ENCODE results near the gene ACOT8.

ACOT8 gene

DNA sequence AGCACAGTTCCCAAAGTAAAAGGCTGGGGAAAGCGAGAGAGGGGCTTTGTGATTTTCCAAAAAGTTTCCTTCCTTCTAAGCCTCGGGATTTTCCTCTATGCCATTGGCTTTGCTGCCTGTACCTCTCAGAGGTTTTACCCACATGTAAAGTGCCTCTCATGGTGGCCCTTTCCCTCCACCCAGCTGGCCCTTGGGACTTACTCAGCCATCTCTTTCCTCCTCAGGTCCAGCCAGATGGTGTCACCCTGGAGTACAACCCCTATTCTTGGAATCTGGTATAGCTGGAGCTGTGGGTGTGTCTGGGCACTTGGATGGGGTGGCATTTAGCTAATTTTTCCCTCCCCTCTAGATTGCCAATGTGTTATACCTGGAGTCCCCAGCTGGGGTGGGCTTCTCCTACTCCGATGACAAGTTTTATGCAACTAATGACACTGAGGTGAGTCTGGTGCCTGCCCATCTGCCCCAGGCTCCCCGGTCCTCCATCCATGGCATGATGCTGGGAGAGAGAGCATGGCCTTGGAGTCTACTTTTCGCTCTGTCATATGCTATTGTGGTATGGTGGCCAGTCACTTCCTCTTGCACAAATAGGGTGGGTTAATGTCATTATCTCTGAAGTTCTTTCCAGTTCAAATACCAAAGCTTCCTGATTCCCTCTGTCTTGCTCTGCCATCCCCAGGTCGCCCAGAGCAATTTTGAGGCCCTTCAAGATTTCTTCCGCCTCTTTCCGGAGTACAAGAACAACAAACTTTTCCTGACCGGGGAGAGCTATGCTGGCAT, 35.0 kb upstream of the ACOT8 start:
- H3K27ac ChIP-seq (replicated peaks) = peak overlapping the region; percentile 67
- TF ChIP-seq POLR2AphosphoS5 (IDR thresholded peaks at IDR 0.05; ENCODE audit: low read depth) (no peak), GABPA (IDR thresholded peaks at IDR 0.05; ENCODE audit: low read depth) (no peak), SPI1 (IDR thresholded peaks at IDR 0.05; ENCODE audit: borderline replicate concordance, low read depth) (peak; percentile 72)
- TF ChIP-seq, protein P1, sequence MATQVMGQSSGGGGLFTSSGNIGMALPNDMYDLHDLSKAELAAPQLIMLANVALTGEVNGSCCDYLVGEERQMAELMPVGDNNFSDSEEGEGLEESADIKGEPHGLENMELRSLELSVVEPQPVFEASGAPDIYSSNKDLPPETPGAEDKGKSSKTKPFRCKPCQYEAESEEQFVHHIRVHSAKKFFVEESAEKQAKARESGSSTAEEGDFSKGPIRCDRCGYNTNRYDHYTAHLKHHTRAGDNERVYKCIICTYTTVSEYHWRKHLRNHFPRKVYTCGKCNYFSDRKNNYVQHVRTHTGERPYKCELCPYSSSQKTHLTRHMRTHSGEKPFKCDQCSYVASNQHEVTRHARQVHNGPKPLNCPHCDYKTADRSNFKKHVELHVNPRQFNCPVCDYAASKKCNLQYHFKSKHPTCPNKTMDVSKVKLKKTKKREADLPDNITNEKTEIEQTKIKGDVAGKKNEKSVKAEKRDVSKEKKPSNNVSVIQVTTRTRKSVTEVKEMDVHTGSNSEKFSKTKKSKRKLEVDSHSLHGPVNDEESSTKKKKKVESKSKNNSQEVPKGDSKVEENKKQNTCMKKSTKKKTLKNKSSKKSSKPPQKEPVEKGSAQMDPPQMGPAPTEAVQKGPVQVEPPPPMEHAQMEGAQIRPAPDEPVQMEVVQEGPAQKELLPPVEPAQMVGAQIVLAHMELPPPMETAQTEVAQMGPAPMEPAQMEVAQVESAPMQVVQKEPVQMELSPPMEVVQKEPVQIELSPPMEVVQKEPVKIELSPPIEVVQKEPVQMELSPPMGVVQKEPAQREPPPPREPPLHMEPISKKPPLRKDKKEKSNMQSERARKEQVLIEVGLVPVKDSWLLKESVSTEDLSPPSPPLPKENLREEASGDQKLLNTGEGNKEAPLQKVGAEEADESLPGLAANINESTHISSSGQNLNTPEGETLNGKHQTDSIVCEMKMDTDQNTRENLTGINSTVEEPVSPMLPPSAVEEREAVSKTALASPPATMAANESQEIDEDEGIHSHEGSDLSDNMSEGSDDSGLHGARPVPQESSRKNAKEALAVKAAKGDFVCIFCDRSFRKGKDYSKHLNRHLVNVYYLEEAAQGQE (IDR thresholded peaks at IDR 0.05; ENCODE audit: insufficient replicate concordance, low read depth) = no peak
- TF ChIP-seq, protein P2, sequence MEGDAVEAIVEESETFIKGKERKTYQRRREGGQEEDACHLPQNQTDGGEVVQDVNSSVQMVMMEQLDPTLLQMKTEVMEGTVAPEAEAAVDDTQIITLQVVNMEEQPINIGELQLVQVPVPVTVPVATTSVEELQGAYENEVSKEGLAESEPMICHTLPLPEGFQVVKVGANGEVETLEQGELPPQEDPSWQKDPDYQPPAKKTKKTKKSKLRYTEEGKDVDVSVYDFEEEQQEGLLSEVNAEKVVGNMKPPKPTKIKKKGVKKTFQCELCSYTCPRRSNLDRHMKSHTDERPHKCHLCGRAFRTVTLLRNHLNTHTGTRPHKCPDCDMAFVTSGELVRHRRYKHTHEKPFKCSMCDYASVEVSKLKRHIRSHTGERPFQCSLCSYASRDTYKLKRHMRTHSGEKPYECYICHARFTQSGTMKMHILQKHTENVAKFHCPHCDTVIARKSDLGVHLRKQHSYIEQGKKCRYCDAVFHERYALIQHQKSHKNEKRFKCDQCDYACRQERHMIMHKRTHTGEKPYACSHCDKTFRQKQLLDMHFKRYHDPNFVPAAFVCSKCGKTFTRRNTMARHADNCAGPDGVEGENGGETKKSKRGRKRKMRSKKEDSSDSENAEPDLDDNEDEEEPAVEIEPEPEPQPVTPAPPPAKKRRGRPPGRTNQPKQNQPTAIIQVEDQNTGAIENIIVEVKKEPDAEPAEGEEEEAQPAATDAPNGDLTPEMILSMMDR (IDR thresholded peaks at IDR 0.05; ENCODE audit: insufficient read depth, low read length) = no peak
- peak overlapping the region; percentile 75 for H3K4me3 ChIP-seq (replicated peaks; ENCODE audit: insufficient read depth, low read length)
- no peaks in the 10 kb centered on the region for H3K27me3 ChIP-seq (ENCODE audit: insufficient read depth, poor library complexity, severe bottlenecking)
- peak in 1 of 2 experiments; percentile 46 for DNase-seq (ENCODE audit: low read depth in 1 of 2, low spot score in 1 of 2)

DNA sequence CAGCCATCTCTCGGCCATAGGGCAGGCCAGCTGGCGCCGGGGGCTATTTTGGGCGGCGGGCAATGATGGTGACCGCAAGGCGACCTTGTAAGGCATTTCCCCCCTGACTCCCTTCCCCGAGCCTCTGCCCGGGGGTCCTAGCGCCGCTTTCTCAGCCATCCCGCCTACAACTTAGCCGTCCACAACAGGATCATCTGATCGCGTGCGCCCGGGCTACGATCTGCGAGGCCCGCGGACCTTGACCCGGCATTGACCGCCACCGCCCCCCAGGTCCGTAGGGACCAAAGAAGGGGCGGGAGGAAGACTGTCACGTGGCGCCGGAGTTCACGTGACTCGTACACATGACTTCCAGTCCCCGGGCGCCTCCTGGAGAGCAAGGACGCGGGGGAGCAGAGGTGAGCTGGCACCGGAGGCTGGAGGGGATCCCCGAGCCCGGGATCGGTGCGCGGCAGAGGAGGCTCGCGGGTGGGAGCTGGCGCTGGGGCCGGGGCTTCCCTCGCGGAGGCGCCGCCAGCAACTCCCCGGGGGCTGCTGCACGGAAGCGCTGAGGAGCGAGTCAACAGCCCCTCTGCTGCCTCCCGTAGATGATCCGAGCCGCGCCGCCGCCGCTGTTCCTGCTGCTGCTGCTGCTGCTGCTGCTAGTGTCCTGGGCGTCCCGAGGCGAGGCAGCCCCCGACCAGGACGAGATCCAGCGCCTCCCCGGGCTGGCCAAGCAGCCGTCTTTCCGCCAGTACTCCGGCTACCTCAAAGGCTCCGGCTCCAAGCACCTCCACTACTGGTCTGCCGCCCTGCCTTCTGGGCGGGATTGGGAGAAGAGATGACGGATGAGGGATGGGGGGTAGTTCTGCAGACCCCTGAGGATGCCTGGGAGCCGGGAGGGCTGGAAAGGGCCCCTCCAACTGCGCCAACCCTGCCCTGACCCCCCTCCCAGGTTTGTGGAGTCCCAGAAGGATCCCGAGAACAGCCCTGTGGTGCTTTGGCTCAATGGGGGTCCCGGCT, 34.1 kb upstream of the ACOT8 start, which contains the start of the genes CTSA and NEURL2:
Gene CTSA, plus strand, starts transcription at position 351 of the 999 bp plus-strand sequence. Its CDS starts 234 bp downstream, at position 585.
Gene NEURL2, minus strand, starts transcription at position 224 of the 999 bp plus-strand sequence. Its CDS starts 217 bp downstream, at position 7.
- TF ChIP-seq SPI1 (IDR thresholded peaks at IDR 0.05; ENCODE audit: borderline replicate concordance, low read depth) (no peak), GABPA (IDR thresholded peaks at IDR 0.05; ENCODE audit: low read depth) (no peak), POLR2AphosphoS5 (IDR thresholded peaks at IDR 0.05; ENCODE audit: low read depth) (peak; percentile 52)
- TF ChIP-seq, protein P1 (IDR thresholded peaks at IDR 0.05; ENCODE audit: insufficient replicate concordance, low read depth) = no peak
- TF ChIP-seq, protein P2 (IDR thresholded peaks at IDR 0.05; ENCODE audit: insufficient read depth, low read length) = no peak
- H3K4me3 ChIP-seq (replicated peaks; ENCODE audit: insufficient read depth, low read length) = peak within 1 kb of the TSS; percentile 75
- H3K27me3 ChIP-seq (ENCODE audit: insufficient read depth, poor library complexity, severe bottlenecking) = no peaks in the 10 kb centered on the region
- peak within 1 kb of the TSS; percentile 67 for H3K27ac ChIP-seq (replicated peaks)
- DNase-seq (ENCODE audit: low read depth in 1 of 2, low spot score in 1 of 2) = peak; percentile 88 to 95

DNA sequence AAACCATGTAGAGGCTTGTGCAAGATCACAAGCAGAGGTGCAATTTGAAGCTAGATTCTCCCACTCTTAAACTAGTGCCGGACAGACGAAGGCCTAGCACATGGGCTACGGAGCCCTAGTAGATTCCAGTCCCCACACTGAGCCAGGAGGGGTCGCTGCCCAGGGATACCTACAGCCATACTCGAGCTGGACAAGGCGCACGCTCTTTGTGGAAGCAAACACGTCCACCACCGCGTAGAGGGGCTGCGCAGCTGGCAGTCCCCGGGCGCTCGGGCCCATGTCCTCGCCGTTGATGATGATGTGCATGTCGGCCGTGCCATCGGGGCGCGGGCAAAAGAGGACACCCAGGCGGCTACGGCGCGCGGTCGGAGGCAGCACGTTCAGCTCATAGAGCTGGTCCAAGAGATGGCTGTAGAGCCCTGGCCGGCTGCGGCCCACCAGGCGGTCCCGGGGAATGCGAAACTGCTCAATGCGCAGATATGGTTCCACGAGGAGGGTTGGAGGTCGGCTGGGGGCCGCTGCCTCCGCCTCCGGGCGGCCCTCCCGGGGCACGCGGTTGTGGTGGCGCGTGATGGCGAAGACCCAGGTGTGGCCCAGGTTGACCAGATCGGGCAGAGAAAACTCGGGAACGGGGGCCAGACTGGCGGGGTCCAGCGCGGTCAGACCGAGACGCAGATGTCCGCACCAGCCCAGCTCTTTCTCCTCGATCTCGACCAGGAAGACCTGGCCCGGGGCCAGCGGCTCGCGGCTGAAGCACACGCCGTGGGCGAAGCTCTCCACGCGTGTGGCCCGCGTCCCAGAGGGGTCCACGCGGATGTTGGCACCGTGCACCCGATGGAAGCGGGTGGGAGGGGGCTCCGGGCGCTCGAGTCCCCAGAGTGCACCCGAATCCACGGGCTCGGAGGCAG, 33.1 kb upstream of the ACOT8 start:
- H3K27me3 ChIP-seq (ENCODE audit: insufficient read depth, poor library complexity, severe bottlenecking) = no peaks in the 10 kb centered on the region
- TF ChIP-seq GABPA (IDR thresholded peaks at IDR 0.05; ENCODE audit: low read depth) = no peak
- TF ChIP-seq, protein P1 (IDR thresholded peaks at IDR 0.05; ENCODE audit: insufficient replicate concordance, low read depth) = no peak
- TF ChIP-seq, protein P2 (IDR thresholded peaks at IDR 0.05; ENCODE audit: insufficient read depth, low read length) = no peak
- no peak for TF ChIP-seq POLR2AphosphoS5 (IDR thresholded peaks at IDR 0.05; ENCODE audit: low read depth)
- no peak for TF ChIP-seq SPI1 (IDR thresholded peaks at IDR 0.05; ENCODE audit: borderline replicate concordance, low read depth)
- H3K27ac ChIP-seq (replicated peaks) = peak overlapping the region; percentile 67
- H3K4me3 ChIP-seq (replicated peaks; ENCODE audit: insufficient read depth, low read length) = peak overlapping the region; percentile 75
- peak in 1 of 2 experiments; percentile 22 for DNase-seq (ENCODE audit: low read depth in 1 of 2, low spot score in 1 of 2)

Measured in HL-60 (cell line).